ENCODE results near the gene DTNB. TPM values are rescaled to one million over a fixed set of nuclear protein-coding genes. Genes with fewer than 3 reads are reported as not detected.
"Not testable (repeated sequence)": the region's sequence is repeated elsewhere in the genome, so short reads cannot be mapped to it uniquely, and the experiment has no call there.

DTNB gene
- 10 to 100 TPM; 16.9 to 19.8 TPM for total RNA-seq

- CTCF ChIA-PET: interaction anchor here (0.6 to 1.0 kb wide), 3 partner anchors 9 to 97 kb away, joined by 3 read pairs; no protein-coding TSS in a partner anchor
Observed at GRCh38 chr2:25673300-25674076, at the start of gene DTNB. Gene DTNB, minus strand, starts transcription at chr2:25673577. Its CDS starts 20,917 bp downstream, at chr2:25652660.

GRCh38 chr2:25722224-25722623 is 48.8 kb upstream of the DTNB start:
- ChIA-PET POLR2A (no interaction called here), CTCF (interaction anchor here (0.5 kb wide), 1 partner anchor 510 kb away, joined by 3 read pairs; no protein-coding TSS in a partner anchor)

More at GRCh38 chr2:25673300-25674076, at the start of gene DTNB:
- POLR2A ChIA-PET: interaction anchor here (0.5 to 0.9 kb wide), 3 partner anchors 115 to 213 kb away, joined by 3 to 5 read pairs (median 3); partner anchors contain the start of gene ASXL2

GRCh38 chr2:25720575-25720974 is 47.2 kb upstream of the DTNB start:
- POLR2A ChIA-PET: no interaction called here
- CTCF ChIA-PET: no interaction called here

GRCh38 chr2:25714740-25715139 is 41.4 kb upstream of the DTNB start:
- CTCF ChIA-PET: no interaction called here
- POLR2A ChIA-PET: no interaction called here

- POLR2A ChIA-PET: no interaction called here
- CTCF ChIA-PET: no interaction called here
Observed at GRCh38 chr2:25712455-25712854, 39.1 kb upstream of the DTNB start.

- CTCF ChIA-PET: interaction anchor here (1.7 kb wide), 1 partner anchor 105 kb away, joined by 4 read pairs; no protein-coding TSS in a partner anchor
- POLR2A ChIA-PET: interaction anchor here (0.6 kb wide), 1 partner anchor 170 kb away, joined by 3 read pairs; no protein-coding TSS in a partner anchor
Observed at GRCh38 chr2:25711675-25712354, 38.4 kb upstream of the DTNB start.

GRCh38 chr2:25710750-25711149 is 37.4 kb upstream of the DTNB start:
- ChIA-PET CTCF (interaction anchor here (0.7 to 1.7 kb wide), 3 partner anchors 10 to 145 kb away, joined by 3 to 4 read pairs (median 3); no protein-coding TSS in a partner anchor), POLR2A (no interaction called here)

GRCh38 chr2:25709349-25709748 is 36.0 kb upstream of the DTNB start:
- POLR2A ChIA-PET: no interaction called here

GRCh38 chr2:25707927-25708590 is 34.7 kb upstream of the DTNB start:
- POLR2A ChIA-PET: no interaction called here
- CTCF ChIA-PET: interaction anchor here (0.5 to 1.0 kb wide), 2 partner anchors 16 to 100 kb away, joined by 3 to 5 read pairs; no protein-coding TSS in a partner anchor

More at GRCh38 chr2:25709349-25709748, 36.0 kb upstream of the DTNB start:
- CTCF ChIA-PET: no interaction called here

GRCh38 chr2:25705575-25705974 is 32.2 kb upstream of the DTNB start:
- CTCF ChIA-PET, POLR2A ChIA-PET: not testable (repeated sequence)

- ChIA-PET CTCF (interaction anchor here (0.9 kb wide), 1 partner anchor 95 kb away, joined by 4 read pairs; no protein-coding TSS in a partner anchor), POLR2A (interaction anchor here (0.6 kb wide), 2 partner anchors 38 to 392 kb away, joined by 3 to 5 read pairs; no protein-coding TSS in a partner anchor)
Observed at GRCh38 chr2:25701801-25702200, 28.4 kb upstream of the DTNB start.

- CTCF ChIA-PET: interaction anchor here (0.8 to 2.2 kb wide), 6 partner anchors 9 to 94 kb away, joined by 3 to 7 read pairs (median 3); no protein-coding TSS in a partner anchor
- POLR2A ChIA-PET: no interaction called here
Observed at GRCh38 chr2:25700221-25700660, 26.9 kb upstream of the DTNB start.

GRCh38 chr2:25699216-25699615 is 25.8 kb upstream of the DTNB start:
- ChIA-PET CTCF (interaction anchor here (0.6 to 2.2 kb wide), 2 partner anchors 92 to 1651 kb away, joined by 3 to 7 read pairs; no protein-coding TSS in a partner anchor), POLR2A (no interaction called here)

- POLR2A ChIA-PET: no interaction called here
- CTCF ChIA-PET: interaction anchor here (1.1 to 2.2 kb wide), 2 partner anchors 9 to 92 kb away, joined by 3 to 7 read pairs; no protein-coding TSS in a partner anchor
Observed at GRCh38 chr2:25698752-25699151, 25.4 kb upstream of the DTNB start.

- CTCF ChIA-PET: interaction anchor here (0.6 to 2.2 kb wide), 3 partner anchors 8 to 144 kb away, joined by 3 to 7 read pairs (median 3); no protein-coding TSS in a partner anchor
- POLR2A ChIA-PET: no interaction called here
Observed at GRCh38 chr2:25697559-25698341, 24.4 kb upstream of the DTNB start.

- ChIA-PET CTCF (no interaction called here), POLR2A (no interaction called here)
Observed at GRCh38 chr2:25692737-25693445, 19.5 kb upstream of the DTNB start.

- ChIA-PET POLR2A (no interaction called here), CTCF (interaction anchor here (0.7 to 1.4 kb wide), 3 partner anchors 8 to 357 kb away, joined by 3 to 5 read pairs (median 3); no protein-coding TSS in a partner anchor)
Observed at GRCh38 chr2:25692143-25692542, 18.8 kb upstream of the DTNB start.

- CTCF ChIA-PET: interaction anchor here (0.8 kb wide), 1 partner anchor 94 kb away, joined by 5 read pairs; no protein-coding TSS in a partner anchor
Observed at GRCh38 chr2:25690058-25690457, 16.7 kb upstream of the DTNB start.

More at GRCh38 chr2:25690058-25690457, 16.7 kb upstream of the DTNB start:
- POLR2A ChIA-PET: no interaction called here
